Stimulated activated CD8-positive, alpha-beta memory T cell treated with anti-CD3 and anti-CD28 coated beads, Interleukin-4, amount 100 ng/mL, for 48 hours (primary cell): ENCODE data around the gene FRAS1.

Source experiments
- DNase-seq: peaks from one replicate; pipeline ENCODE4 v3.0.0-alpha.2; 2020

The FRAS1 gene

DNA sequence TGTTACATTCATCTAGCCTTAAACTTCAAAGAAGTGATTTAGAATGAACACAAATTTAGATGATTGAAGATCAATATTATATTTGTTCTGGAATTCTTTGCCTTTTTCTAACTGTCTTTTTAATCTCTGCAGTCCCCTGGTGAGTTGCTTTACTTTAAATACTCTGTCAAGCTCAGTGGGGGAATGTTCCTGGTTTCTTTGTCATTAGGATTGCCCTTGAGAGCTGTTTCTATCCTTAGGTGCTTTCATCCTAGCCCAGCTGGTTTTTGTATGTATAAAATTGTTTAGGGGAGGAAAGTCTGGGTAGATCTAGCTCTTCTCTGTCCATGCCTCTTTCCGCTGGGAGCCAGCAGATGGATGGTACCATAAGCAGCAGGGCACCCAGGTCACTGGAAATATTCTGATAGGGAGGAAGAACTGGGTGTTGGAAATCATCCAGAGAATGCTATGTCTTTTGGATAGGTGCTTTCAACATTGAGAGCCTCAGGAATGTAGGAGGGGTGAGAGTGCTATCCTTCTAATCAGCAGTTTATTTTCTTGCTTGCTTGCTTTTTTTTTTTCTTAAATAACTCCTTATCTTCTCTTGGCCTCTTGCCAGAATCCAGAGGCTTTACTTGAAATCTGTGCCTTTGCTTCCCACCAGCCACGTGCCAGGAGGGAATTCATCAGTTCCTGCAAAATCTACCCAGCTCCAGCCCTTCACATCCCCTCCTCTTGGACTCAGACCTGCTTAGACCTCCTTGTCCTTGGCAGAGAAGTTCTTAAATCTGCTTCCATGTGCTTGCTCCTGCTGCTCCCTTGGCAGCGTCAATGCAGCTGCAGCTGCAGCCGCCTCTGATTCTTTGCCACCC lies 279.2 kb downstream of the FRAS1 start:
- DNase-seq, result no peak

DNA sequence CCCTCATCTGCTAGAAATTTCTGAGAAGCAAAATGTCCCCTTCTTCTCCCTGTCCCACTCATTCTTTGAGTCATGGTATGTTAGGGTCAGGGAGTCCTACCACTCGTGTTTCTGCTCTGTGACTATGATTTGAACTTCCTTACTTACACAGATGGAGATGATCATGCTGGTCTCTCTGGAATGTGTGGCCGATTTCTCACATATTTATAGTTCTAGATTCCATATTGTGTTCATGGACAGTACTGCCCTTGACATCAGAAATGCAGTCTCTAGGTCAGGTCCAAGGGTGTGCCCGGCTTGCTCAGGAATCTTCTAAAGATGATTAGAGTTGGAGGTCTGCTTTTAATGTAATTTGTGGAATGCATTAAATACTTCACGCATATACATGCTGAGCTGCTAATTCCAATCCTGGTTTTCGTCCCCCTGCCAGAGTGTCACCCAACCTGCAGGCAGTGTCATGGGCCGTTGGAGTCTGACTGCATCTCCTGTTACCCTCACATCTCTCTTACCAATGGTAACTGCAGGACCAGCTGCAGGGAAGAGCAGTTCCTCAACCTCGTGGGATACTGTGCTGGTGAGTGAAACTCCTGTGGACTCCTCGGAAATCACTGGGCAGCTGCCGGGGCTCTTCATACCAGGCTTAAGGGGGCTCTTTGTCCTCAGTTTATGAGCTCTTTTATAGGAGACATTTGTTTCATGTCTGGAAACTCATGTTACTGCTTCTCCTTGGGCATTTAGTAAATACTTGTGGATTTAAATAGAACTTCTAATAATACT lies 280.3 kb downstream of the FRAS1 start:
- DNase-seq, result no peak

DNA sequence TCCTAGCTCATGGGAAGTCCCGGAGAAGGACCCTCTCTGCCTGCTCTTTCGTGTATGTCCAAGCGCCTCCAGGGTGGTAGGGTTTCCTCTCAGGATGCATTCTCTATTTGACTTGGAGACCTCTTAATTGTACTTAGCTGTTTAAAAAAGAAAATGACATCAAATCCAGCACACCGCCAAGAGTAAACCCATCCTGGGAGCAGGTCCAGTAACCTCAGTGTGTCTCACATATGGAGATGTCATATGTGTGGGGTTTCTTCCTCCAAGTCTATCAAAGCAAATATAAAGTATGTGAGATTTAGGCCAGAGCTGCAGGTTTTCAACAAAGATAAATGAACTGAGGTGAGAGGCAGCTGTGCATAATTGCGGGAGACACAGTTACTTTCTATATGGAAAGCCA lies 285.0 kb downstream of the FRAS1 start:
- no peak for DNase-seq

DNA sequence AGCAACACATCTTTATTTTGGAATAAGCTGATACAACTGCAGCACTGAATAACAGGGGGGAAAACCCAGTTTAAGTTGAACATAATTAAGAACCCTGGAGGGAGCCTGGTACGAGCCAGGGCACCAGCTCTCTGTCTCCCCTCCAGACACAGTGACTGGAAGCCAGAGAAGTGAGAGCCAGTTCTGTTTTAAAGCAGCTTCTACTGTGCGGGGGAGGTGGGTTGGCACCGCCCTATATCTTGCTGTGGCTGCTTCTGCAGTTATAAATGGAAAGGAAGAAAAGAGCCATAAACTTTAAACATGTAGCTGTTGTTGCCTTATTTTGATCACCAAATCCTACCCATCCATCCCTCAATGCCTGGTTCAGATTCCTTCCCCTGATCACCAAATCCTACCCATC lies 286.6 kb downstream of the FRAS1 start:
- DNase-seq, result no peak

DNA sequence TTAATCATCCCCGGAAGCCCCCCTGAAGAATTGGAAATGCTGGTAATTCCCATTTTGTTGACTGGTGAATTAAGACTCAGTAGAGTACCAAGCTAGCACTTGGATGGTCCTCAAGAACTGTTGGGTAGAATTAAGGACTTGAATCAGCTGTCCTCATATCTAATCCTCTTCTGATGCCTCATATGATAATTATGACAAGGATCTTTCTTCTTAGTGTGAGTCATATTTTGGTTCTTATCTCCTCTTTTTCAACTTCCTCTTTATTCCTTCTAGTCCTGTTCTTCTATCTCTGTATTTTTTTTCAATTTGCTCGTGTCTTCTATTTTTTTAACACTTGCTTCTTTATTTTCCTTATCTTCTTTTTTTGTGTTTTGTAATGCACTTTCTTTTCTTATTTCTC lies 288.1 kb downstream of the FRAS1 start:
- no peak for DNase-seq

DNA sequence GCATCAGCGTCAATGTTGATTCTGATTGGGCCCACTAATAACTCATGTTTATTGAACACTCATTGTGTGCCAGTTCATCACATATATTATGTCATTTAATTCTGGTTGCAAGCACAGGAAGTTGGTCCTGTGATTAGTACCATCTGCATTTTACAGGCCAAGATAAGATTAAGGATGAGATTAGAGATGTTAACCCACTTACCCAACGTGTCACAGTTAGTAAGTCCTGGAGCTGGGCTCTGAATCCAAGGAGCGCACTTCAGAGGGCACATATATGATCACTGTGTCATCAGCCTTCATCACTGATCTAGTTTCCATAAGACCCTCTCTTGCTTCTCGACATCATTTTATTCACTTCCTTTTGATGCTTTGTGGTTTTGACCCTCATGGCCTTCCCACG lies 289.1 kb downstream of the FRAS1 start:
- no peak for DNase-seq

DNA sequence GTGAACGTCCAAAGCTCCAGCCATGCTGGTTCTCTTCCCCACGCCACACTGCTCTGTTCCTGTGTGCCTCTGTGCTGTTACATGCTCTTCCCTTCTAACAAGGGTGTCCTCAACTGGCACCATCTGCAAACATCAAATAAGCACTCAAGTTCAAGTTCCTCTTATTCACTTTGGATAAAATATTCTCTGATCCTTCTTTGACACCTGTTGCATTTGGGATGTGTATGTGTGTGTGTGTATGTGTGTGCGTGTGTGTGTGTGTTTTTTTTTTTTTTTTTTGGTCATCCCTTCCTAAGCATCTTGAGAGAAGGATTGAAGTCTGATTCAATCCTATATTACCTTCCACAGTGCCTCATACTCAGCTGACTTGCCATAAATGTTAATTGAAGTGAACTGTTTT lies 290.4 kb downstream of the FRAS1 start:
- no peak for DNase-seq

DNA sequence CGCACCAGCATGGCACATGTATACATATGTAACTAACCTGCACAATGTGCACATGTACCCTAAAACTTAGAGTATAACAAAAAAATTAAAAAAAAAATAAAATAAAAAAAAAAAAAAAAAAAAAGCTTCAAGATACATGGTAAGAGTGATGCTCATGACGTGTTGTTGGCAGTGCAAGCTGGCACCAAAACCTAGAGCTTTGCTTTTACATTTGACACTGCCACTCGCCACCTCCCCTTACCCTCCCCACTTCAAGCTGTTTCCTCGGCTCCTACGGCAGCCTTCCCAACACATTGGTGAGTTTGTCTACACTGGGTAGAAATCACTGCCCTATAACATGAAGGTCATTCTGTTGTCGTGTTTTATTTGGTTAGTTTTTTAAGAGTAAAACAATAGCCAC lies 296.8 kb downstream of the FRAS1 start:
- DNase-seq, result no peak

DNA sequence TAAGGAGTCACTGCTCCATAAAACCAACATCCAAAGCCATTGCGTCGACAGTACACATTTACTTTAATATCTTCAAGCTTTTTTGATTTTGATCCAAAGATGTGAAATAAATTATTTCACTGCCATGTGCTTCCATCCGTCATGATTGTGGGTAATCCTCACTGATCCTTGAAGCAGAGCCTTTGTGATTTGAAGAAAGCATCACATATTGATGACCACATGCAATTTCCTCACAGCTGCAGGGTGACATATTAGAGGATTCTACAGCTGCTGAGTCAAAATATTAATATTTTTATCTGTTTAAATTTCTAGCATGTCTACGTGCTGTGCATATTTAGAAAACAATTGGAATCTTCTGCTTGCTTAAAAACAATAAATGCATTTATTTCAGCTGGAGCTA lies 297.7 kb downstream of the FRAS1 start:
- no peak for DNase-seq

DNA sequence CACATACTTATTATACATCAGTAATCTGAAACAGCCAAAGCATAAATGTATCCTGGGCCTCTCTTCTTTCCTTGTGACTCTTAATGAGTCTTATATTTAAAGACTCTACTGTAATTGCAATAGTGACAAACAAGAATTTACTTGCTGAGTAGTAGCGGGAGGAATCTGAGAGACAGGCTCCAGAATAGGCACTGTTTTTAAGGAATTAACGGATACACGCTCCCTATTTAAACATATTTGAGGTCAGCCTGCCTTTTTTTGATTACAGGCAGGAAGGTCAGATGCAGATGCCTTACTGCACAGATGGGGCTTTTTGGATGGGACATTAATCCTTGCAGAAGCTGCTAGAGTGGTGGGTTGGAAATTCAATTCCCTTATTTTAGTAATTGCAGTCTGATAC lies 298.2 kb downstream of the FRAS1 start:
- no peak for DNase-seq

DNA sequence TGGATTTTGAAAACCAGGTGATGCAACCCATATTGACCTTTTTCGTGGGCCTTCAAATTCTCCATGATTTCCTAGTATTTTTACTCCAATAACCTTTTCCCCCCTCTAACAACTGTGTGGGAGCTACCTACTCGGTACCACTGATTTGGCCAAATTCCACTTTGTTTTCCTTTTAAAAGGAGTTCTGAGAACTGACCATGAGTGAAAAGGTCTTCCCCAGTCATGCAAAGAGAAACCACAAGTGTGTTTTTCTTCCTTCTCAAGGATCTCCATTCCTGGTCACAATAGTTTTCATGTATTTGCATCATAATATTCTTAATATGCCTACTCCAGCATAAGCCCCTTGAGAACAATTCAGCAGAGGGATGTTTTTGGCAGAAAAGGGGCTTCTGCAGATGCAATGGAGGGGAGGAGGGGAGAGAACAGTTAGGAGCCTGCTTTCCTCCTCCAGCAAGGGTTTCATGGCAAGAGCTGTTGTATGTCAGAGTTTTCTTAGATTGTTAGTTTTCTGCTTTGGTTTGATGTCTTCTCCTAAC lies 299.2 kb downstream of the FRAS1 start:
- no peak for DNase-seq

DNA sequence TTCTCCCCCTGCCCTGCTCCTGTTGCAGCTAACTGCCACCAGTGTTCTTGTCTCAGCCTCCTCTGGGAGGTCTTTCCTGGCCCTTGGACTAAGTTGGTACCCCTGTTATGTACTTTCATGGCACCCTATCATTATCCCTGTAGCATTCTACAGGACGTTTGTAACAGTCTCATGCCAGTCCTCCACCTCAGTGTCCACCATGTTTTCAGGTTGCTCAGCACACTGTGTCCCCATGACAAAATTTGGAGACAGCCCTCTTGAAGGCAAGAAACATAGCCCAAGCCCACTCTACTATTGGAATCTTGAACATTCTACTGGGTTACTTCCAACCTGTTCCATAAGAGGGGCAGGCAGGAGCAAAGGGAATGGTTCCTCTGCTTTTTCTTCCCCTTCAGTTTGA lies 300.0 kb downstream of the FRAS1 start:
- no peak for DNase-seq

DNA sequence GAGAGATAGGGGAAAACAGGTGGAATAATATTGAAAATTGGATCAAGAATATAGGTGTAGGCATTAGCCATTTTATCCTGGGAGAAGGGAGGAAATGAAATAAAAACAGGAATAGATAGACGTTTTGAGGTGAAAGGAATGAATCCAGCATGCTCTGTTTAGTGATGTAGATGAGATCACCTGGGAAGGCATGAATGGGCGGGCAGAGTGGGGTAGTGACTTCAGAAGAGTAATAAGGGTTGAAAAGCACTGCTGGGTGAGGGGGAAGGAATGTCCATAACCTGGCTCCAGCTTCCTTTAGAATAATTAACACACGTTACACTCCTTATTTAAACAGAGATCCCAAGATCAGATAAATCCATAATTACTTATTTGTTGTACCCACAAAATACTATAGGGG lies 303.3 kb downstream of the FRAS1 start:
- DNase-seq, result no peak

DNA sequence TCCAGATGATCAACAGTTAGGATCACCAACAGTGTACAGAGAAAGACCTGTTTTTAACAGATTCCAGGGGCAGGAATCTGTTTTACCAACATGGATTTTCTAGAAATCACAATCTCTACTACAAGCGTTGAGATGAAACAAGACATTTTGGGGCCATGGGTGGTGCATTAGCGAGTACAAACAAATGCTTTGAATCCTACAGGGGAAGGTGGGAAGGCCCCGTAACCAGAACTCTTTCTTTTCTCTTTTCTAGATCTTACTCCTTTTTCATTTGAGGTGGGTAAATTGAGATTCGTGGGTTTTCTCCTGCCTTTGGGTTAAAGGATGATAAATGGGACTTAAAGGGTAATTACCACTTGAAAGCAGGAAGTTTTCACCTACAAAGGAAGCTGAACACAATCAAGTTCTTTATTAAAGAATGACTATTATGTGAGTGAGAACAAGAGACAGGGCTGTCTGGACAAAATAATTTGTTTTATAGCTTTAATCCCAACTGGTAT lies 304.5 kb downstream of the FRAS1 start:
- no peak for DNase-seq

DNA sequence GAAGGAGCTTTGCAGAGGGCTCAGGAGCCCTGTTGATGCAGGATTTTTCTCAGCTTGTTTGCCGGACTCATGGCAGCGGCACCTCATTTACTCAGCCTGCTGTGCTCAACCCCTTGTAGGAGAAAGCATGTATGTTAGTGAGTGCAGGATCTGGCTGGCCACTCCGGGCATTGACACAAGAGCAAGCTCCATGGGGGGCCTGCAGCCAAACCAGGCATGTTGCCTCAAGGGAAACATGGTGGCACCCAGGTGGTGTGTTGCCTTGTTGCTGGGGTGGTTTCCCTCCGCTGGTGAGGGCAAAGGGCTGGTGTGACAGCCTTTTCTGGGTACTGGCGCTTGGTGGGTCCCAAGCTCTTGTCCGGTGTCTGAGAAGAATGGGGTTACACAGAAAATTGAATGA lies 305.2 kb downstream of the FRAS1 start:
- no peak for DNase-seq

DNA sequence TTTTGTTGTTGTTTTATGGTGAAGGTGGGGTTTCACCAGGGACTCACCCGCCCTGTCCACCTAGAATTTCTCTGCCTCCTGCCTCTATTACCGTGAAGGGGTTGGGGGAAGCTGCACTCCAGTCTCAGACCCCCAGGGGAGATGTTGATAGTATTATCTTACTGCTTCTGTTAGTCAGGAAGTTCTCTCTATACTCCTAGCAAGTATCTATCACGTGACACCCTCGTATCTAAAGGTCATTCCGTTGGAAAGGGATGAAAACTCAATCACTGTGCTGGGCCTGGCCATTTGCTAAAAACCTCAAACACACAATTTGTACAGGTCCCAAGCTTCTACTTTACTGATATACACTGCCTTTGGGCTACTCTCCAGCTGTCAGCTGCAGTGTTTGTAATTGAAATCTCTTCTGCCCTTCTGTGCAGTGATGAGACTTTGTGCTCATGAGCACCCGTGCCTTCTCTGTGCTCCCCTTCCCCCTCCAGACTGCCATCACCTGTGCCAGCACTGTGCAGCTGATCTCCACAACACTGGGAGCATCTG lies 306.0 kb downstream of the FRAS1 start:
- no peak for DNase-seq

DNA sequence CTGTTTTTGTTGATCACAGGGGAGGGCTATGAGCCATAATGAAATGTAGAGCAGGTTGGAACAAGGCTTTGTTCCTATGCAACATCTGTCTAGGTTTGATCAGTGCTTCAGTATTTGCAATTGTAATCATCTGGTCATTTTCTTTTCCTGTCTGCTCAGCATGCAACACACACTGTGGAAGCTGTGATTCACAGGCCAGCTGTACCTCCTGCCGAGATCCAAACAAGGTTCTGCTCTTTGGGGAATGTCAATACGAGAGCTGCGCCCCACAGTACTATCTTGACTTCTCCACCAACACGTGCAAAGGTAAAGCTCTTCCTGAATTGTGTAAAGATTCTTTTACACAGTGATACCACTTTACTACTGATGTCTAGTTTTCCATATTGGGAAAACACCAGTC lies 312.6 kb downstream of the FRAS1 start:
- DNase-seq, result no peak

DNA sequence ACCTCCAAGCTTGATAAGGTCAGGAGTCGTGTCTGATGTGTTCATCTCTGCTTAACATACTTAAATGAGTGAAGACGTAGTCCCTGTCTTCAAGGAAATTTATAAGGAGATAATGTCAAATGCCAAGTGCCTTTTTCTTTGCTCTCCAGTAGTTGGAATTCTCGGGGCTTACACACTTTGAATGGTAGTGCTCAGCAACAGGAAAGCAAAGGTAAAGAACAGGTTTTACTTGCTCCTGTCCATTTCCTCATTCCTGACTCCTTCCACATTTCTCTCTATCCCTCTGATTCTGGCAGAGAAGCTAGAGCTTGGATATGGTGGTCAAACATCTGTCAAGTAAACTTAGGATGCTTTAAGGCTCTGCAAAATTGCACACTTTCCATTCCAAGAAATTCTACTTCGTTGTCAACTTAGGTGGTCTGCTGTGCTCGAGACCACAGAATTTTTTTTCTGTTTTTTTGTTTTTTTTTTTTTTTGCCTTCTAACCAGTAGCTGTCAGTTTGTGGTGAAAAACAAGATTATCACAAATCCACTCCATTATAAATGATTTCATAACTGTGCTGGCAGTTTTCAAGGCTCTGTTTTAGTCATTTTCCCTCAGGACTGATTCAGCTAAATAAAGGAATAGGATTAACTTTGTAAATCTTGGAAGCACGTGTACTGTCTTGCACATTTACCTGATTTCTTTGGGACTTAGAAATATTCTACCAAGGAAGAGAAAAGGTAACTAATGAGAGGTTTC lies 313.7 kb downstream of the FRAS1 start:
- no peak for DNase-seq

DNA sequence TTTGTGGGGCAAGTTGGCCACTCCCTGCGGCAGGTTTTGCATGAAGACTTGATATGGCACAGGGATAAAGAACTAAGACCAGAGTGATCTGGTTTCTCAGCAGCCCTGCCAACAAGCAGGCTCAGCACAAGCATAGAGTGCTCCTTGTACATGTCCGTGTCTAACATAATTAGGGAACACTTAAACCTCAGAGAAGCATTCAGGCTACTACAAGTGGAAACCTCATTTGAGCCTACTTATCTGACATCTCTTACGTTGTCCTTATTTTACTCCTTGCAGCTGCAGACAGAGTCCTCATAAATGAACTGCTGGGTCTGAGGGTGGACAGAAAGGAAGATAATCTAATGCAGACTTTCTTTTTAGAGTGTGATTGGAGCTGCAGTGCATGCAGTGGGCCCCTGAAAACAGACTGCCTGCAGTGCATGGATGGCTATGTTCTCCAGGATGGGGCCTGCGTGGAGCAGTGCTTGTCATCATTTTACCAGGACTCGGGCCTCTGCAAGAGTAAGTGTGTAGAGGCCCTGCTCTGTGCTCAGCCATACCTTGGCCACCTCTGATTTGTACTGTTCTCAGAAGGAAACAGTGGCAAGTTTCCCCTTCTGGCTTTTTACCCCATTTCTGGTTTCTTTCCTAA lies 315.3 kb downstream of the FRAS1 start:
- no peak for DNase-seq

DNA sequence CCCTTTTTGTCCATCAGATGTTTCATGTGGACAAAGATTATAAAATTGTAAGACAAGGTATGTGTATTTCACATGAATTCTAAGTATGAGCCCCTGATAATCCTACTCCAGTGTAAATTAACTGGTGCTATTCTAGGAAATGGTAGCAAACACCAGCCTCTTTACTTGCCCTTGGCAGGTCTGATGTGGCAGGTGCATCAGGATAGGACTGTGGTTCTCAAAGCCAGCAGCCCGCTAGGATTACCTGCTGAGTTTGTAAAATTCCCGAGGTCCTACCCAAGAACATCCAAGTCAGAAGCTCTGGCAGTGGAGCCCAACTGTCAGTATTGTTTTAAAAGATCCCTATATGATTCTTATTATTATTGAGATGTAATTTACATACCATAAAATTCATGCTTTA lies 320.4 kb downstream of the FRAS1 start:
- no peak for DNase-seq

DNA sequence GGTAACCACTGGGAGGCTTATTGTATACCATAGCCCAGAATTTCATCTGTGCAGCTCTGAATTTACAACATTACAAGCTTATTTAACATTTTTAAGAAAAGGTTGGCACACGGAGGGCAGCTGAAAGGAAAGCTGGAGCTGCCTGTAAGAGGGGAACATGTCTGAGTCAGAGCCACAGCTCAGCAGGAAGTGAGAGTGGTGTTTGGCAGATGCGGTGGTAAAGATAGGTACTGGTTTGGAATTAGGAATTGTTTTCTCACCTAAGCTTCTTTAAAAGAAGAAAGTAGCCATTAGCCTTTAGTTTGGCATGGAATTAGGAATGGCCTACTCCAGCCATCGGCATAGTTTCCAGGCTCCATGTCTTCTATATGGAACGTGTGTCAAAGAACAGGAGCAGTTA lies 321.9 kb downstream of the FRAS1 start:
- DNase-seq, result no peak

DNA sequence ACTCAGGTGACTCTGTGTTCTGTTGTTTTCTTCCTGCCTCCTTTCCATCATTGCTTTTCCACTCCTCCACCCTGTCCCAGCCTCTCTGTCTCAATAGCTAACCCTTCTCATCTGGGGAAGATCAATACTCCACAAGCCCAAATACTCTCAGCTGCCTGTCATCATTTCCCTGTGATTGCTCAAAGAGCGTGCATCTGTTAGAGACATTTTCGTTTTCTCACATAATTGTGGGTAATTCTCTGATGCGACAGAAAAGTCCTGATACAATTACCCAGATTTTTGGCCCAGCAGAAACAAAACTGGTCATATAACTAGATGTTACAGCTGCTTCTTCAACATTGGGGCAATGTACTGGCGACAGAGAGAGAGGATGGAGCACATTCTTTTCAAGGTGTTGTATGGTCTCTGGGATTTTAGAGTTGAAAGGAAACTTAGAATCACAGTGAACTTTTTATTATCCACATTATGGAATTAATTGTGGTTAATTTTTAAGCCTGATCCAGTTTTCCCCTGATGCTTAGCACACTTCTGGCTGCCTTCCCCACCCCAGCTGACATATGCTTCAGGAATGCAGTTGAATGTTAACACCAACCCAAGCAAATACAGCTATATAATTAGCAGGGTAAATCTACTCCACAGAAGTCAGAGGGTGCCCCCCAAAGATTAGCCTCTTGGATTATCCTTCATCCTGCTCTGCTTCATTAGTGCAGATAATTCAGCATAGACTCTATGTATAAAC lies 323.0 kb downstream of the FRAS1 start:
- no peak for DNase-seq
